ENCODE data around the gene FAM78B. TPM values are rescaled to one million over a fixed set of nuclear protein-coding genes. Genes with fewer than 3 reads are reported as not detected.
A peak's percentile ranks its signal among the peaks of the same experiment; 100 is the strongest.

Gene FAM78B
- total RNA-seq, 2 donors from 2014 or later = 0.79 to 0.90 TPM

- Mint-ChIP-seq H3K9me3 (no peaks in the 10 kb centered on the region), H3K36me3 (ENCODE audit: insufficient read depth in 2 of 2) (no peaks in the 10 kb centered on the region), H3K4me1 (ENCODE audit: low read depth) (peaks cover 20% of the 10 kb centered on the region), H3K27ac (no peak overlapping the region), H3K27me3 (ENCODE audit: low read depth) (peaks cover 21% of the 10 kb centered on the region), H3K4me3 (no peak overlapping the region)
- DNase-seq (no peak), ATAC-seq (replicated peaks in 1 of 2) (no peak)
Measured at GRCh38 chr1:166175032-166175431, 8.2 kb upstream of the FAM78B start.

DNA sequence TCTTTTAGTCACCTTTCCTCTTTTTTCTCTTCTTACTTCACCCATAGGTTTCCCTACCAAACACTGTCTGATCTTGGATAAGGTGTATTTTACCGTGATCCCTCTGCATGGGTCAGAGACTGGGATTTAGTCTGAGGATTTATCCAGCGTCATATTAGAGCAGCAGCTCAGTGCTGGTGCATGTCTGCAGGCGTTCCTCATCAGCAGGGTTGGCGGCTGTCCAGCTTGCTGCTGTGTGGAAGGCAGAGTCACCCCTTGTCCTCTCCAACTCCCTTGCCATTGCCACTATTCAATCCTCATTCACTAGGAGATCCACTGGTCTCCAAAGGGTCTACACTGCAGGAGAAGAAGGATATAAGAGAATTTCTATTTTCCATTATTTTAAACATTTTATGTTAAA is 7.3 kb upstream of the FAM78B start:
- Mint-ChIP-seq H3K4me1 (ENCODE audit: low read depth) (peaks cover 26% of the 10 kb centered on the region), H3K4me3 (no peak overlapping the region), H3K27ac (no peak overlapping the region), H3K27me3 (ENCODE audit: low read depth) (peaks cover 21% of the 10 kb centered on the region), H3K9me3 (no peaks in the 10 kb centered on the region), H3K36me3 (ENCODE audit: insufficient read depth in 2 of 2) (no peaks in the 10 kb centered on the region)
- ATAC-seq (replicated peaks in 1 of 2) = no peak
- DNase-seq = no peak

DNA sequence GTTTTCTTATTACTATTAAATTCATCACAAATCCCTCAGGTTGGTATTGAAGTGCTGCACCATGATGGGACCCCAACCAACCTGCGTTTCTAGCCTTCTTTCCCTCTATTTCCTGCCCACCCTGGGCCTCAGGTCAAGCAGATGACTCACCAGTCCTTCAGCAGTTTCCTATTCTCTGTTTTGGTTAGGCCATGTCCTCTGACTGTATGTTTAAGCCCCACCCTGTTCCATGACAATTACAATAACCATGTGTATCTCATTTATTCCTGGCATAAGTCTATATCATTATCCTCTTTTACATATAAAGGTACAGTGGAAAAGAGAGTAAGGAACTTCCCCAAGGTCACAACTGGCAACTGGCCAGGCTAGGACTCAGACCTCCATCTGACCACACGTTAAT is 5.3 kb upstream of the FAM78B start:
- Mint-ChIP-seq H3K4me3 (no peak overlapping the region), H3K27ac (no peak overlapping the region), H3K4me1 (ENCODE audit: low read depth) (peaks cover 46% of the 10 kb centered on the region), H3K9me3 (no peaks in the 10 kb centered on the region), H3K27me3 (ENCODE audit: low read depth) (peaks cover 31% of the 10 kb centered on the region), H3K36me3 (ENCODE audit: insufficient read depth in 2 of 2) (no peaks in the 10 kb centered on the region)
- no peak for DNase-seq
- no peak for ATAC-seq (replicated peaks in 1 of 2)

DNA sequence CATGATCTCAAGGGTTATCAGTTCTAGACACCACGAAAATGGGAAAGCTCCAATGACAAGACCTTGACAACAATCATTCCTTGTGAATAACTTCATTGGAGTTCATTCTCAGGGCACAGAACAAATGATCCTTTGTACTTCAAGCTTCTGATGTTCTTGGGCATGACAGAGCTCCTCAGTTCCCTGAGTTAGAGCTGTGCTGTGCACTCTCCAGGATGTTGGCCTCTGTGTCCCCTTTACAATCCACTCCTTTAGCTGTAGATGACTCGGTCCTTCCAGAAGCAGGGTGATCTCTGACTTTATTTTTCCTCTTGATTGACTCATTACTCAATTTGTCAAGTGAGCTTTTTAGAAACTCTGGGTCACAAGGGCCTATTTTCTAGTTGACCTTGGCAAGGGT is 3.9 kb upstream of the FAM78B start:
- Mint-ChIP-seq H3K4me1 (ENCODE audit: low read depth) (peaks cover 39% of the 10 kb centered on the region), H3K9me3 (no peaks in the 10 kb centered on the region), H3K4me3 (peak overlapping the region; percentile 18 to 54), H3K27ac (peak overlapping the region; percentile 31), H3K36me3 (ENCODE audit: insufficient read depth in 2 of 2) (no peaks in the 10 kb centered on the region), H3K27me3 (ENCODE audit: low read depth) (peaks cover 28% of the 10 kb centered on the region)
- DNase-seq = peak; percentile 12 to 19
- peak; percentile 36 to 45 for ATAC-seq (replicated peaks in 1 of 2)

DNA sequence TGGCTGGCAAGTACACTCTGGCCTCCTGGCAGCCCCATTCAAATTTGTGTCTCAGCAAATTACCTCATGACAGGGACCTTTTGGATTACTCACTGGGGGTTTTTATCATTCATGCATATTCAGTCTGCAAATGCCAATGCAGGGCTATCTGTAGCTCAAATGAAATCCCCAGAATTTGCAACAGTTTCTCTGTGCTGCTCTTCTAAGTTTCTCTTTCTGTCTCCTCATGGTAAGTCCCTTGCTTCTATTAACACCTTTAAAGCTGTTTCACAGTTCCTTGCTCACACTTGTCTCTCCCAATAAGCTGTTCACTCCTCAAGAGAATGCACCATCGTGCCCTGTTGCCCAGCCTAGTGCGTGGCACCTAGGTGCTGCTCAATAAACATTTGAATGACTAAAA is 3.3 kb upstream of the FAM78B start:
- H3K4me3 Mint-ChIP-seq = peak overlapping the region in 1 of 2 donors; percentile 54
- ATAC-seq (replicated peaks in 1 of 2) = peak; percentile 58 to 59
- H3K36me3 Mint-ChIP-seq (ENCODE audit: insufficient read depth in 2 of 2) = no peaks in the 10 kb centered on the region
- H3K27me3 Mint-ChIP-seq (ENCODE audit: low read depth) = peaks cover 34% of the 10 kb centered on the region
- DNase-seq = peak; percentile 9 to 10
- peaks cover 43% of the 10 kb centered on the region for H3K4me1 Mint-ChIP-seq (ENCODE audit: low read depth)
- peak overlapping the region; percentile 31 for H3K27ac Mint-ChIP-seq
- H3K9me3 Mint-ChIP-seq = no peaks in the 10 kb centered on the region

DNA sequence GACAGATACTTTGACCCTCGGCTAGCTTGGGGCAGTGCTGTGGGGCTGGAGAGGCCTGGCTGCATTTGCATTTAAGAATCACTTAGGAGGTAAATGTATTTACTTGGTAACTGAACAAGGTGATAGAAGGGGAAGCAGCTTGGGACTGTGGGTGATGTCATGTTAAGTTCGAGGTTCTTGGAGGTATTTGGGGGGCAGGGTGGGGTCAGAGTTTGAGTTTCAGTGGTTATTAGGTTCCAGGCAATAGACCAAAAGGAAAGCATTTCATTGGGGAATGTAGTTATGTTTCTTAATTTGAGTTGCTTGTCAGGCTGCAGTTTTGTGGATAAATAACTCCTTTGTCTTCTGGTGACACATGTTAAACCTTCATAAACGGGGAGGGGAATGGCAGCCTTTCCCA is 2.4 kb upstream of the FAM78B start:
- Mint-ChIP-seq H3K36me3 (ENCODE audit: insufficient read depth in 2 of 2) (no peaks in the 10 kb centered on the region), H3K4me3 (no peak overlapping the region), H3K9me3 (no peaks in the 10 kb centered on the region), H3K27me3 (ENCODE audit: low read depth) (peaks cover 38% of the 10 kb centered on the region), H3K4me1 (ENCODE audit: low read depth) (peaks cover 48% of the 10 kb centered on the region), H3K27ac (no peak overlapping the region)
- no peak for ATAC-seq (replicated peaks in 1 of 2)
- DNase-seq = no peak

- no peak for DNase-seq
- no peaks in the 10 kb centered on the region for H3K36me3 Mint-ChIP-seq (ENCODE audit: insufficient read depth in 2 of 2)
- H3K4me3 Mint-ChIP-seq = peak overlapping the region; percentile 69 to 76
- peaks cover 48% of the 10 kb centered on the region for H3K4me1 Mint-ChIP-seq (ENCODE audit: low read depth)
- peaks cover 52% of the 10 kb centered on the region for H3K27me3 Mint-ChIP-seq (ENCODE audit: low read depth)
- peak in 1 of 2 donors; percentile 21 for ATAC-seq (replicated peaks in 1 of 2)
- no peak overlapping the region for H3K27ac Mint-ChIP-seq
- no peaks in the 10 kb centered on the region for H3K9me3 Mint-ChIP-seq
Measured at GRCh38 chr1:166167572-166167925, 748 bp upstream of the FAM78B start.

GRCh38 chr1:166166329-166166697 is 488 bp downstream of the FAM78B start:
- H3K36me3 Mint-ChIP-seq (ENCODE audit: insufficient read depth in 2 of 2) = no peaks in the 10 kb centered on the region
- no peak for DNase-seq
- peak; percentile 1 to 2 for ATAC-seq (replicated peaks in 1 of 2)
- peaks cover 48% of the 10 kb centered on the region for H3K4me1 Mint-ChIP-seq (ENCODE audit: low read depth)
- H3K27ac Mint-ChIP-seq = no peak overlapping the region
- peaks cover 63% of the 10 kb centered on the region for H3K27me3 Mint-ChIP-seq (ENCODE audit: low read depth)
- H3K4me3 Mint-ChIP-seq = no peak overlapping the region
- no peaks in the 10 kb centered on the region for H3K9me3 Mint-ChIP-seq

GRCh38 chr1:166165661-166166328 is 1.0 kb downstream of the FAM78B start:
- ATAC-seq (replicated peaks in 1 of 2) (peak in 1 of 2 donors; percentile 8), DNase-seq (peak; percentile 21 to 22)
- no peak overlapping the region for H3K27ac Mint-ChIP-seq
- H3K4me3 Mint-ChIP-seq = peak overlapping the region; percentile 82 to 86
- no peaks in the 10 kb centered on the region for H3K9me3 Mint-ChIP-seq
- peaks cover 44% of the 10 kb centered on the region for H3K4me1 Mint-ChIP-seq (ENCODE audit: low read depth)
- peaks cover 62% of the 10 kb centered on the region for H3K27me3 Mint-ChIP-seq (ENCODE audit: low read depth)
- H3K36me3 Mint-ChIP-seq (ENCODE audit: insufficient read depth in 2 of 2) = no peaks in the 10 kb centered on the region

GRCh38 chr1:166164995-166165660 is 1.7 kb downstream of the FAM78B start:
- Mint-ChIP-seq H3K4me1 (ENCODE audit: low read depth) (peaks cover 37% of the 10 kb centered on the region), H3K9me3 (no peaks in the 10 kb centered on the region), H3K27me3 (ENCODE audit: low read depth) (peaks cover 64% of the 10 kb centered on the region), H3K36me3 (ENCODE audit: insufficient read depth in 2 of 2) (no peaks in the 10 kb centered on the region), H3K4me3 (peak overlapping the region; percentile 82 to 86), H3K27ac (no peak overlapping the region)
- peak; percentile 30 to 42 for DNase-seq
- no peak for ATAC-seq (replicated peaks in 1 of 2)

DNA sequence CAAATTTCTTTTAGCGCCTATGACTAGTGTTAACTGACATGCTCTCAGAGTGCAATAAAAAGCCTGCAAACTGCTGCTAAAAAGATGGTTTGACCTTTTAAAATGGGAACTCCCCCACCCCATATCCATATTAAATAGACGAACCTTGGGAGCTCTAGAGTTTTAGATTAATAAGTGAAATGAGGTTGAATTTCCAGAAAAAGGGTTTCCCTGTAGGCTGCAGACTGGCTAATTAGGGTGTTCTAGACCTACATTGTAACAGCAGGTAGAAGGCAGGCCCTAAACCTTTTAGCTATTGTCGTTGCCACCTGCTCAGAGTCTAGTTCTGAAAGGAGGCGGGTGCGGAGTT is 2.2 kb downstream of the FAM78B start:
- Mint-ChIP-seq H3K4me1 (ENCODE audit: low read depth) (peaks cover 32% of the 10 kb centered on the region), H3K36me3 (ENCODE audit: insufficient read depth in 2 of 2) (no peaks in the 10 kb centered on the region), H3K27ac (no peak overlapping the region), H3K4me3 (peak overlapping the region; percentile 82 to 86), H3K27me3 (ENCODE audit: low read depth) (peaks cover 69% of the 10 kb centered on the region), H3K9me3 (no peaks in the 10 kb centered on the region)
- DNase-seq (no peak), ATAC-seq (replicated peaks in 1 of 2) (no peak)

DNA sequence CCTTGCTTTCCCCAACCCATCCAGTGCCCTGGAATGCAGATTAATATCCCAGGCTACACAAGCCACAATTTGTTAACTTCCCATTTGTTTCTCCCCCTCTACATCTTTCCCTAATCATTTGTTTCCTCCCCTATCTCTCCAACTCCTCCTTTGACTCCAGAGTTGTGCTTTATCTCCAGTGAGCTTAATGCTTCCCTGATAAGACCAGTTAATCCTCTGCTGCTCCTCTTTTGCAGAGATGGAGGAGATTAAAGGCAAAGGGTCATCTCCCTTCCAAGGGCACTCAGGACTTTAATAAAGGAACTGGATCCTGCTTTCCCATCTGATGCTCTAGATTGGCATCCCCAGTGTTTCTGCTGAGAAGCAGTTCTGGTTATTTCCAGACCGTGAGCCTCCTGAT is 7.1 kb downstream of the FAM78B start:
- Mint-ChIP-seq H3K4me1 (ENCODE audit: low read depth) (peaks cover under 1% of the 10 kb centered on the region), H3K27me3 (ENCODE audit: low read depth) (peaks cover 39% of the 10 kb centered on the region), H3K9me3 (peaks cover 0 to 3% of the 10 kb centered on the region in 2 donors), H3K27ac (no peak overlapping the region), H3K36me3 (ENCODE audit: insufficient read depth in 2 of 2) (no peaks in the 10 kb centered on the region), H3K4me3 (no peak overlapping the region)
- DNase-seq (no peak), ATAC-seq (replicated peaks in 1 of 2) (no peak)

GRCh38 chr1:166156674-166157073 is 10.1 kb downstream of the FAM78B start:
- peaks cover 25% of the 10 kb centered on the region for H3K27me3 Mint-ChIP-seq (ENCODE audit: low read depth)
- H3K27ac Mint-ChIP-seq = no peak overlapping the region
- H3K4me1 Mint-ChIP-seq (ENCODE audit: low read depth) = no peaks in the 10 kb centered on the region
- ATAC-seq (replicated peaks in 1 of 2) = no peak
- no peak for DNase-seq
- no peaks in the 10 kb centered on the region for H3K36me3 Mint-ChIP-seq (ENCODE audit: insufficient read depth in 2 of 2)
- no peak overlapping the region for H3K4me3 Mint-ChIP-seq
- peaks cover 0 to 3% of the 10 kb centered on the region in 2 donors for H3K9me3 Mint-ChIP-seq

DNA sequence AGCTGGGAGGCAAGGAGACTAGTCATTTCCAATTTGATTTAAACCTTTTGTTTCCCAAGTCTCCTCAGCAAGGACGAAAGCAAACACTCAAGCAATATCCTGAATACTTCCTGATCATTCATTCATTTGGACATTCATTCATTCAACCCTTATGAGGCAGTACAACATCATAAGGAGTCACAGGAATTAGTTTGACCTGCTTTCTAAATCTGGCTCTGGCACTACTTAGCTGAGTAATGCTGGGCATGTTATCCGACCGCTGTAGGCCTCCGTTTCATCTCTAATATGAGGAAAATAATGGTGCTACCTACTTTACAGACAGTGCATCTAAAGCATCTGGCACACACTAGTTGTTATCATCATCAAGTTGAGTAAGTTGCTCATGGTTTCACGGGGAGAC is 11.7 kb downstream of the FAM78B start:
- Mint-ChIP-seq H3K36me3 (ENCODE audit: insufficient read depth in 2 of 2) (no peaks in the 10 kb centered on the region), H3K27me3 (ENCODE audit: low read depth) (peaks cover 11% of the 10 kb centered on the region), H3K4me3 (no peak overlapping the region), H3K4me1 (ENCODE audit: low read depth) (no peaks in the 10 kb centered on the region), H3K27ac (no peak overlapping the region), H3K9me3 (peaks cover 0 to 3% of the 10 kb centered on the region in 2 donors)
- no peak for DNase-seq
- ATAC-seq (replicated peaks in 1 of 2) = no peak

All from activated T-cell treated with anti-CD3 and anti-CD28 coated beads, Interleukin-2, amount 50 U/mL, for 72 hours (primary cell).